Effector CD4-positive, alpha-beta T cell (primary cell): ENCODE measurements around the gene RREB1.

Experiments used
- DNase-seq: peaks from one replicate; pipeline ENCODE4 v3.0.0-alpha.2; 2020

The RREB1 gene

GRCh38 chr6:7100753-7101081 lies 7.0 kb upstream of the RREB1 start:
- DNase-seq, result no peak

GRCh38 chr6:7101290-7101689 lies 6.5 kb upstream of the RREB1 start:
- DNase-seq, result no peak

GRCh38 chr6:7104752-7105151 lies 3.0 kb upstream of the RREB1 start:
- no peak for DNase-seq

GRCh38 chr6:7106215-7106751 lies 1.5 kb upstream of the RREB1 start:
- DNase-seq, result no peak

- peak; percentile 51 for DNase-seq
These were observed 796 bp upstream of the RREB1 start for GRCh38 chr6:7106752-7107577.

- DNase-seq, result peak; percentile 30
These were observed 619 bp downstream of the RREB1 start for GRCh38 chr6:7108196-7108963.

- DNase-seq, result peak; percentile 28
These were observed 1.4 kb downstream of the RREB1 start for GRCh38 chr6:7108964-7109836.

GRCh38 chr6:7110092-7110792 lies 2.5 kb downstream of the RREB1 start:
- no peak for DNase-seq

- DNase-seq, result no peak
These were observed 3.4 kb downstream of the RREB1 start for GRCh38 chr6:7111095-7111690.

- no peak for DNase-seq
These were observed 4.4 kb downstream of the RREB1 start for GRCh38 chr6:7112171-7112570.

- peak; percentile 36 for DNase-seq
These were observed 5.1 kb downstream of the RREB1 start for GRCh38 chr6:7112741-7113313.

- no peak for DNase-seq
These were observed 7.1 kb downstream of the RREB1 start for GRCh38 chr6:7114744-7115458.

GRCh38 chr6:7115543-7116231 lies 7.9 kb downstream of the RREB1 start:
- DNase-seq, result no peak

- DNase-seq, result no peak
These were observed 11.6 kb downstream of the RREB1 start for GRCh38 chr6:7119272-7119801.

GRCh38 chr6:7121700-7122241 lies 14.0 kb downstream of the RREB1 start:
- no peak for DNase-seq

GRCh38 chr6:7122684-7123083 lies 14.9 kb downstream of the RREB1 start:
- no peak for DNase-seq

GRCh38 chr6:7124114-7124513 lies 16.4 kb downstream of the RREB1 start:
- no peak for DNase-seq

GRCh38 chr6:7124636-7125035 lies 16.9 kb downstream of the RREB1 start:
- DNase-seq, result no peak

GRCh38 chr6:7125290-7125689 lies 17.5 kb downstream of the RREB1 start:
- no peak for DNase-seq

- no peak for DNase-seq
These were observed 19.0 kb downstream of the RREB1 start for GRCh38 chr6:7126754-7127153.
